NB4 (cell line): Measurements from ENCODE around the gene PPP1R3G.

Experiments used
- DNase-seq: peaks from one replicate; pipeline ENCODE4 v3.0.0; 2010; ENCODE audit warnings: low read depth
- H3K4me3 ChIP-seq: one replicate; pipeline ENCODE4 v1.5.1; 2011; ENCODE audit warnings: mild to moderate bottlenecking, low read depth, low read length, moderate library complexity
- CTCF ChIP-seq: IDR thresholded peaks from one replicate; pipeline ENCODE4 v1.5.1; 2012; ENCODE audit warnings: low read depth, low read length
- MAX ChIP-seq: IDR thresholded peaks from 2 replicates; pipeline ENCODE4 v1.6.1; 2011; ENCODE audit warnings: low read depth, low read length
- MYC ChIP-seq: IDR thresholded peaks from 2 replicates; pipeline ENCODE4 v1.6.1; 2011; ENCODE audit warnings: low read depth, low read length
- POLR2A ChIP-seq: IDR thresholded peaks from 2 replicates; pipeline ENCODE4 v1.6.1; 2011; ENCODE audit warnings: mild to moderate bottlenecking; ENCODE audit not compliant: insufficient read length; ENCODE audit errors: extremely low read depth

The PPP1R3G gene

GRCh38 chr6:5066456-5067093 lies 18.6 kb upstream of the PPP1R3G start:
- TF ChIP-seq MYC (no peak), MAX (no peak), POLR2A (no peak), CTCF (no peak)
- no peak for DNase-seq
- no peak overlapping the region for H3K4me3 ChIP-seq

GRCh38 chr6:5067305-5067704 lies 17.8 kb upstream of the PPP1R3G start:
- peak; percentile 29 for DNase-seq
- no peak overlapping the region for H3K4me3 ChIP-seq
- TF ChIP-seq MYC, result no peak
- no peak for TF ChIP-seq MAX
- TF ChIP-seq CTCF, result no peak
- TF ChIP-seq POLR2A, result no peak

- H3K4me3 ChIP-seq, result no peak overlapping the region
- DNase-seq, result no peak
- TF ChIP-seq POLR2A (no peak), CTCF (no peak), MAX (no peak), MYC (no peak)
Measured at GRCh38 chr6:5068153-5068751, 16.9 kb upstream of the PPP1R3G start.

- no peak overlapping the region for H3K4me3 ChIP-seq
- no peak for DNase-seq
- TF ChIP-seq MYC, result no peak
- no peak for TF ChIP-seq POLR2A
- no peak for TF ChIP-seq MAX
- TF ChIP-seq CTCF, result no peak
Measured at GRCh38 chr6:5071216-5071615, 13.9 kb upstream of the PPP1R3G start.

- H3K4me3 ChIP-seq, result no peak overlapping the region
- DNase-seq, result no peak
- TF ChIP-seq CTCF (no peak), MYC (no peak), POLR2A (no peak), MAX (no peak)
Measured at GRCh38 chr6:5072440-5072839, 12.7 kb upstream of the PPP1R3G start.
